ENCODE results near the gene APC. TPM values are rescaled to one million over a fixed set of nuclear protein-coding genes. Genes with fewer than 3 reads are reported as not detected.

The APC gene
- total and polyA plus RNA-seq, 5 experiments from 2014 or later = 16.6 to 47.9 (median 23.7) TPM

DNA sequence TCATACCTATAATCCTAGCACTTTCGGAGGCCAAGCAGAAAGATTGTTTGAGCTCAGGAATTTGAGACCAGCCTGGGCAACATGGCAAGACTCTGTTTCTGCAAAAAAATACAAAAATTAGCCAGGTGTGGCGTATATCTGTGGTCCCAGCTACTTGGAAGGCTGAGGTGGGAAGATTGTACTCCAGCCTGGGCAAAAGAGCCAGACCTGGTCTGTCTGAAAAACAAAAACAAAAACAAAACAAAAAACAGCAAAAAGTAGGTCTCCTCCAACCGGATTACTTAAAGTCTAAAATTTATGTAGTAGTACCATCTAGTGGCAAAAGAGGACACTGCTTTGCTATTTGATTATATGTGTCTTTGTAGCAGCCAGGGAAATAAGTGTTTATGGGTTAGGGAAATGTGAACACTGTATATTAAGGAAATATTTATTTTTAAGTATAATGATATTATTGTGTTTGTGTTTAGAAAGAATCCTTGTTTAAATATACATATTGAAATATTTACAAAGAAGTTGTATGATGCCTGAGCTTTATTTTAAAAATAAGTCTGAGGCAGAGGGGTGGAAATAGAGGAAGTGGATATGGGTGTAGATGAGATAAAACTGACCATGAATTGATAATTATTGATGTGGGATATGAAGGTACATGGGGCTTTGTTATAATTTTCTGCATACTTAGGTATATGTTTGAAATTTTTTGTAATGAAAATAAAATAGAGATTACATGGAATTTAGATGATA is 20.0 kb downstream of the APC start:
- Mint-ChIP-seq H3K4me1 (peaks cover 6 to 7% (median 6%) of the 10 kb centered on the region in 4 donors), H3K27me3 (no peaks in the 10 kb centered on the region), H3K4me3 (no peak overlapping the region), H3K27ac (peak overlapping the region in 7 of 10 donors; percentile 7 to 77 (median 33)), H3K9me3 (no peaks in the 10 kb centered on the region), H3K36me3 (peaks cover 0 to 36% (median 14%) of the 10 kb centered on the region in 3 donors)
- DNase-seq = peak in 4 of 10 donors; percentile 7 to 60 (median 60)
- ATAC-seq = peak; percentile 76 to 78
- POLR2A ChIA-PET = interaction anchor here (1.0 kb wide), 1 partner anchor 65 kb away, joined by 3 read pairs; no protein-coding TSS in a partner anchor

DNA sequence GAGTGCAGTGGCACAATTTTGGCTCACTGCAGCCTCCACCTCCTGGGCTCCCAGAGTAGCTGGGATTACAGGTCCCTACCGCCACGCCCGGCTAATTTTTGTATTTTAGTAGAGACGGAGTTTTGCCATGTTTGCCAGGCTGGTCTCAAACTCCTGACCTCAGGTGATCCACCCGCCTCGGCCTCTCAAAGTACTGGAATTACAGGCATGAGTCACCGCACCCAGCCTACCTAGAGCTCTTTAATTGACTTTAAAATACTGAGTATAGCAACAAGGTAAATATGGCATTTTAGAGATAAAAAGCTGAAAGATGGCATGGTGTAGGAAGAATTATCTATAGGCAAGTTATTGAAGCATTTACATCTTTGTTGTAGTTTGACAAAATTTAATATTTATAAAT is 21.0 kb downstream of the APC start:
- H3K4me1 Mint-ChIP-seq = peaks cover 5 to 7% (median 6%) of the 10 kb centered on the region in 4 donors
- DNase-seq (no peak), ATAC-seq (no peak)
- no peak overlapping the region for H3K27ac Mint-ChIP-seq
- POLR2A ChIA-PET = interaction anchor here (1.0 kb wide), 1 partner anchor 66 kb away, joined by 3 read pairs; no protein-coding TSS in a partner anchor
- no peaks in the 10 kb centered on the region for H3K9me3 Mint-ChIP-seq
- no peaks in the 10 kb centered on the region for H3K27me3 Mint-ChIP-seq
- no peak overlapping the region for H3K4me3 Mint-ChIP-seq
- peaks cover 0 to 38% (median 14%) of the 10 kb centered on the region in 3 donors for H3K36me3 Mint-ChIP-seq

GRCh38 chr5:112762113-112762810 is 24.6 kb downstream of the APC start:
- POLR2A ChIA-PET = no interaction called here
- Mint-ChIP-seq H3K4me3 (no peak overlapping the region), H3K4me1 (peaks cover 0 to 5% (median 3%) of the 10 kb centered on the region in 4 donors), H3K27ac (peak overlapping the region in 1 of 10 donors; percentile 53), H3K27me3 (no peaks in the 10 kb centered on the region), H3K9me3 (no peaks in the 10 kb centered on the region), H3K36me3 (peaks cover 0 to 53% (median 17%) of the 10 kb centered on the region in 3 donors)
- no peak for ATAC-seq
- DNase-seq = no peak

GRCh38 chr5:112763165-112763564 is 25.5 kb downstream of the APC start:
- no peaks in the 10 kb centered on the region for H3K9me3 Mint-ChIP-seq
- no peak overlapping the region for H3K4me3 Mint-ChIP-seq
- DNase-seq (no peak), ATAC-seq (no peak)
- POLR2A ChIA-PET = interaction anchor here (0.7 kb wide), 1 partner anchor 176 kb away, joined by 3 read pairs; no protein-coding TSS in a partner anchor
- peaks cover 0 to 2% (median under 1%) of the 10 kb centered on the region in 4 donors for H3K4me1 Mint-ChIP-seq
- H3K36me3 Mint-ChIP-seq = peaks cover 0 to 61% (median 20%) of the 10 kb centered on the region in 3 donors
- no peak overlapping the region for H3K27ac Mint-ChIP-seq
- no peaks in the 10 kb centered on the region for H3K27me3 Mint-ChIP-seq

GRCh38 chr5:112772124-112772523 is 34.4 kb downstream of the APC start:
- no peaks in the 10 kb centered on the region for H3K4me1 Mint-ChIP-seq
- H3K27me3 Mint-ChIP-seq = no peaks in the 10 kb centered on the region
- H3K27ac Mint-ChIP-seq = peak overlapping the region in 1 of 10 donors; percentile 22
- no peak overlapping the region for H3K4me3 Mint-ChIP-seq
- DNase-seq (no peak), ATAC-seq (no peak)
- POLR2A ChIA-PET = no interaction called here
- no peaks in the 10 kb centered on the region for H3K9me3 Mint-ChIP-seq
- peaks cover 9 to 82% (median 19%) of the 10 kb centered on the region in 3 donors for H3K36me3 Mint-ChIP-seq

- POLR2A ChIA-PET = no interaction called here
- Mint-ChIP-seq H3K27me3 (no peaks in the 10 kb centered on the region), H3K4me1 (no peaks in the 10 kb centered on the region), H3K4me3 (no peak overlapping the region), H3K9me3 (no peaks in the 10 kb centered on the region), H3K27ac (no peak overlapping the region), H3K36me3 (peaks cover 4 to 77% (median 24%) of the 10 kb centered on the region in 3 donors)
- ATAC-seq (no peak), DNase-seq (no peak)
These were observed 38.7 kb downstream of the APC start for GRCh38 chr5:112776301-112776856.

DNA sequence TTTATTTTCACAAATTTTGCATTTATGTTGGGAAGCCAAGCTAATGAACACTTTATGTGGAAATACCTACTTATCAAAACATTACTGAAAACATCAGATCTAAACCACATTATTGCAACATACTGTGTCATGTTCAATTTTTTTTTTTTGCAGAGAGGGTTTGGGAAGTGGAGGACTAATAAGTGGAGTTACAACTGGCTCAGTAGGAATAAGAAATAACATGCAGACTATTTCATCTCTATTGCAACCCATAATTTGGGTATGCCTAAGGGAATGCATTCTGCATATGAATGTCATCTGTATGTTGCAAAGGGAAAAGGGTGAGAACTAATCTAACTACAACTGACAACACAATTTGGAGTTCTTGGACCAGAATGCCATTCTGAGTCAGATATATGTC is 41.8 kb downstream of the APC start:
- no peak for DNase-seq
- POLR2A ChIA-PET = no interaction called here
- peaks cover 4 to 78% (median 31%) of the 10 kb centered on the region in 3 donors for H3K36me3 Mint-ChIP-seq
- ATAC-seq = no peak
- peak overlapping the region in 1 of 10 donors; percentile 3 for H3K27ac Mint-ChIP-seq
- no peaks in the 10 kb centered on the region for H3K4me1 Mint-ChIP-seq
- no peak overlapping the region for H3K4me3 Mint-ChIP-seq
- no peaks in the 10 kb centered on the region for H3K27me3 Mint-ChIP-seq
- H3K9me3 Mint-ChIP-seq = no peaks in the 10 kb centered on the region

GRCh38 chr5:112784726-112785125 is 47.0 kb downstream of the APC start:
- no peak overlapping the region for H3K27ac Mint-ChIP-seq
- H3K9me3 Mint-ChIP-seq = no peaks in the 10 kb centered on the region
- ATAC-seq (no peak), DNase-seq (no peak)
- no peaks in the 10 kb centered on the region for H3K4me1 Mint-ChIP-seq
- H3K4me3 Mint-ChIP-seq = no peak overlapping the region
- H3K36me3 Mint-ChIP-seq = peaks cover 0 to 68% (median 21%) of the 10 kb centered on the region in 3 donors
- POLR2A ChIA-PET = interaction anchor here (1.0 kb wide), 1 partner anchor 137 kb away, joined by 3 read pairs; the partner anchor contains the start of gene REEP5
- no peaks in the 10 kb centered on the region for H3K27me3 Mint-ChIP-seq

GRCh38 chr5:112787261-112787660 is 49.6 kb downstream of the APC start:
- H3K4me3 Mint-ChIP-seq = no peak overlapping the region
- ATAC-seq = no peak
- H3K4me1 Mint-ChIP-seq = no peaks in the 10 kb centered on the region
- POLR2A ChIA-PET = no interaction called here
- DNase-seq = no peak
- H3K27me3 Mint-ChIP-seq = no peaks in the 10 kb centered on the region
- H3K9me3 Mint-ChIP-seq = no peaks in the 10 kb centered on the region
- H3K36me3 Mint-ChIP-seq = peaks cover 0 to 53% (median 5%) of the 10 kb centered on the region in 3 donors
- H3K27ac Mint-ChIP-seq = no peak overlapping the region

DNA sequence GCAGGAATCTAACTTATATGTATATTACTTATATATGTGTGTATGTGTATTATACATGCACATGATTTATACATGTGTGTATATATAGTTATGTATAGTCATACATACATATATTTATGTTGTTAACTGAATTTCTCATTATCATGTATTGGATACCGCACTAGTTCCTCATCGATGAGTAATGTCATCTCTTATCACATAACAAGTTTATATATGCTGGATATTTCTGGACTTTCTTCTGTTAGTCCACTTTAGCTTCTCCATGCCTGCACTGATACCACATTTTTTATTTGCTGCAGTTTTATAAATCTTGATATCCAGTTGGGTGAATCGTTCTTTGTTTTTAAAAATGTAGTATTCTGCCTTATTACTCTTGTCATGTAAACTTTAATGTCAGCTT is 50.2 kb downstream of the APC start:
- H3K4me3 Mint-ChIP-seq = no peak overlapping the region
- H3K27me3 Mint-ChIP-seq = no peaks in the 10 kb centered on the region
- no peaks in the 10 kb centered on the region for H3K4me1 Mint-ChIP-seq
- peaks cover 0 to 52% (median 1%) of the 10 kb centered on the region in 3 donors for H3K36me3 Mint-ChIP-seq
- no peaks in the 10 kb centered on the region for H3K9me3 Mint-ChIP-seq
- H3K27ac Mint-ChIP-seq = no peak overlapping the region
- ATAC-seq = no peak
- POLR2A ChIA-PET = no interaction called here
- DNase-seq = no peak

GRCh38 chr5:112793201-112793600 is 55.5 kb downstream of the APC start:
- H3K4me3 Mint-ChIP-seq = no peak overlapping the region
- H3K9me3 Mint-ChIP-seq = no peaks in the 10 kb centered on the region
- POLR2A ChIA-PET = no interaction called here
- DNase-seq (no peak), ATAC-seq (no peak)
- H3K27ac Mint-ChIP-seq = peak overlapping the region in 1 of 10 donors; percentile 40
- peaks cover 0 to 20% (median 0%) of the 10 kb centered on the region in 4 donors for H3K4me1 Mint-ChIP-seq
- H3K27me3 Mint-ChIP-seq = no peaks in the 10 kb centered on the region
- peaks cover 14 to 70% (median 25%) of the 10 kb centered on the region in 3 donors for H3K36me3 Mint-ChIP-seq

GRCh38 chr5:112794410-112794809 is 56.7 kb downstream of the APC start:
- H3K4me3 Mint-ChIP-seq = no peak overlapping the region
- H3K9me3 Mint-ChIP-seq = no peaks in the 10 kb centered on the region
- H3K4me1 Mint-ChIP-seq = peaks cover 0 to 20% (median 1%) of the 10 kb centered on the region in 4 donors
- peak overlapping the region in 1 of 10 donors; percentile 83 for H3K27ac Mint-ChIP-seq
- no peaks in the 10 kb centered on the region for H3K27me3 Mint-ChIP-seq
- POLR2A ChIA-PET = interaction anchor here (0.5 kb wide), 1 partner anchor 313 kb away, joined by 3 read pairs; no protein-coding TSS in a partner anchor
- H3K36me3 Mint-ChIP-seq = peaks cover 14 to 70% (median 25%) of the 10 kb centered on the region in 3 donors
- ATAC-seq (no peak), DNase-seq (no peak)

GRCh38 chr5:112795342-112795741 is 57.7 kb downstream of the APC start:
- no peak for DNase-seq
- Mint-ChIP-seq H3K27me3 (no peaks in the 10 kb centered on the region), H3K36me3 (peaks cover 14 to 71% (median 28%) of the 10 kb centered on the region in 3 donors), H3K27ac (peak overlapping the region in 1 of 10 donors; percentile 73), H3K4me1 (peaks cover 0 to 20% (median 1%) of the 10 kb centered on the region in 4 donors), H3K4me3 (no peak overlapping the region), H3K9me3 (no peaks in the 10 kb centered on the region)
- ATAC-seq = no peak
- POLR2A ChIA-PET = no interaction called here
